GM10248 (cell line): ENCODE data around the gene CYB5B.
A peak's percentile ranks its signal among the peaks of the same experiment; 100 is the strongest.

Source experiments
- CTCF ChIA-PET: fragments of 300-600 bp; sonication (Branson Sonifier 250); formaldehyde crosslinking; extraction: SDS; loops from one replicate; lab custom pipeline; 2021; ENCODE audit warnings: antibody characterized with exemption; lab: Yijun Ruan, JAX
- POLR2A ChIA-PET: fragments of 350-650 bp; sonication (Branson Sonifier 250); formaldehyde crosslinking; extraction: SDS; loops from one replicate; lab custom pipeline; 2020; ENCODE audit warnings: antibody characterized with exemption; lab: Yijun Ruan, JAX
- DNase-seq: peaks from one replicate; pipeline ENCODE4 v3.0.0; 2012; ENCODE audit errors: extremely low spot score
- CTCF ChIP-seq: IDR thresholded peaks from 2 replicates; pipeline ENCODE4 v1.5.1; 2012; ENCODE audit warnings: mild to moderate bottlenecking, low read depth; ENCODE audit errors: extremely low read depth, missing control alignments, control extremely low read depth

The CYB5B gene

GRCh38 chr16:69397821-69398521 lies 26.4 kb upstream of the CYB5B start:
- CTCF ChIA-PET = interaction anchor here (0.9 to 6.0 kb wide), 6 partner anchors 9 to 356 kb away, joined by 3 to 78 read pairs (median 7); partner anchors contain the start of genes NOB1 and TERF2
- TF ChIP-seq CTCF = peak; percentile 8
- POLR2A ChIA-PET = no interaction called here
- no peak for DNase-seq

GRCh38 chr16:69399361-69399760 lies 25.1 kb upstream of the CYB5B start:
- TF ChIP-seq CTCF = no peak
- DNase-seq = no peak
- POLR2A ChIA-PET = no interaction called here
- CTCF ChIA-PET = interaction anchor here (1.0 to 1.7 kb wide), 6 partner anchors 10 to 310 kb away, joined by 3 to 7 read pairs (median 4); no protein-coding TSS in a partner anchor

GRCh38 chr16:69402439-69402838 lies 22.0 kb upstream of the CYB5B start:
- DNase-seq = no peak
- POLR2A ChIA-PET = no interaction called here
- no peak for TF ChIP-seq CTCF
- CTCF ChIA-PET = interaction anchor here (1.0 kb wide), 1 partner anchor 352 kb away, joined by 4 read pairs; the partner anchor contains the start of gene NOB1

- POLR2A ChIA-PET = interaction anchor here (0.6 kb wide), 1 partner anchor 22 kb away, joined by 9 read pairs; no protein-coding TSS in a partner anchor
Measured at GRCh38 chr16:69404275-69404805, 20.1 kb upstream of the CYB5B start.

GRCh38 chr16:69405326-69405725 lies 19.1 kb upstream of the CYB5B start:
- POLR2A ChIA-PET = no interaction called here
- CTCF ChIA-PET = interaction anchor here (1.1 to 2.9 kb wide), 4 partner anchors 9 to 349 kb away, joined by 3 to 21 read pairs (median 6); partner anchors contain the start of genes NOB1 and TERF2
- TF ChIP-seq CTCF = no peak
- no peak for DNase-seq

More at GRCh38 chr16:69404275-69404805, 20.1 kb upstream of the CYB5B start:
- CTCF ChIA-PET = interaction anchor here (0.7 to 2.9 kb wide), 8 partner anchors 8 to 350 kb away, joined by 3 to 21 read pairs (median 3); partner anchors contain the start of genes NOB1 and TERF2
- TF ChIP-seq CTCF = no peak
- DNase-seq = no peak

GRCh38 chr16:69405757-69406156 lies 18.7 kb upstream of the CYB5B start:
- POLR2A ChIA-PET = no interaction called here
- no peak for TF ChIP-seq CTCF
- CTCF ChIA-PET = interaction anchor here (2.9 kb wide), 1 partner anchor 10 kb away, joined by 21 read pairs; no protein-coding TSS in a partner anchor
- DNase-seq = no peak
